ENCODE measurements around the gene SEMA4C. TPM values are rescaled to one million over a fixed set of nuclear protein-coding genes. Genes with fewer than 3 reads are reported as not detected.

The SEMA4C gene
- total RNA-seq, 4 donors from 2014 or later = 23.5 to 42.7 (median 30.2) TPM

DNA sequence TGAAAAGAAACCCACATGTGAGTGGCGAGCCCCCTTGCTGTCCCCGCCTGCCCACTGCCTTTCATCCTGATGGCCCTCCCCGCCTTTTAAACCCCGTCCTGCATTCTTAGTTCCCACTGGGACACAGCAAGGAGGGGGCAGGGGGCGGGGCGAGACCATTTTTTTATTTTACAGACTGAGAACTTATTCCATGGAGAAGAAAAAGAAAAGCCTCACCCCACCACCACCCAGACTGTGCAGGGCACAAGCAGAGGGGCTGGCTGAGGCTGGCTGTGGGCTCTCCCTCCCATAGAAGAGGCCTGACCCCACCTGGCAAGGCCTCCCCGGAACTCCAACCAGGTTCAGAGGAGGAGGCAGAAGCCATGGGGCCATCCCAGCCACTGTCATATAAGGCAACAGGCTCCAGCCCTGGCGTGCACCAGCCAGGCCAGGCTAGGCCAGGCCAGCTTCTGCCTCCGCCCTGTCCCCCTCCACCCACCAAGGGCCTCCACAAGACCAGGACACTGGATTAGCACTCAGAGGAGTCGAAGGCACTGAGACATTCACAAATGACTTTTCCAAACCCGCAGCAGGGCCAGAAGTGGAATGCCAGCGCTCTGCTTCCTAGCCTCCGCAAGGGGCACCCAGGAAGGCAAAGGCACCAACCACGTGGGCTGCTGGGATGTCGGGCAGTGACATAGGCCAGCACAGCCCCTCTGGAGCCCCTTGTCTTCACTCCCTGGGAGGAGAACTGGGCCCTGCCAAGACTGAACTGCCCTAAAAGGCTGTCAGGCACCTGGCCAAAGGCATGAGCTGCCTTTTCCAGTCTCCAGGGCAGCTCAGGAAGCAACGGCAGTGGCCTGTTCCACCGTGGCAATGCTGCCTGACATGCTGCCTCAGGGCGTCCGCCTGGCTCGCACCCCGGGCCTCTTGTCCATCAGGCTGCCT lies 37.5 kb upstream of the SEMA4C start:
- no peak overlapping the region for H3K4me3 ChIP-seq (ENCODE audit: low read depth, poor library complexity, severe bottlenecking)
- TF ChIP-seq, protein P1, sequence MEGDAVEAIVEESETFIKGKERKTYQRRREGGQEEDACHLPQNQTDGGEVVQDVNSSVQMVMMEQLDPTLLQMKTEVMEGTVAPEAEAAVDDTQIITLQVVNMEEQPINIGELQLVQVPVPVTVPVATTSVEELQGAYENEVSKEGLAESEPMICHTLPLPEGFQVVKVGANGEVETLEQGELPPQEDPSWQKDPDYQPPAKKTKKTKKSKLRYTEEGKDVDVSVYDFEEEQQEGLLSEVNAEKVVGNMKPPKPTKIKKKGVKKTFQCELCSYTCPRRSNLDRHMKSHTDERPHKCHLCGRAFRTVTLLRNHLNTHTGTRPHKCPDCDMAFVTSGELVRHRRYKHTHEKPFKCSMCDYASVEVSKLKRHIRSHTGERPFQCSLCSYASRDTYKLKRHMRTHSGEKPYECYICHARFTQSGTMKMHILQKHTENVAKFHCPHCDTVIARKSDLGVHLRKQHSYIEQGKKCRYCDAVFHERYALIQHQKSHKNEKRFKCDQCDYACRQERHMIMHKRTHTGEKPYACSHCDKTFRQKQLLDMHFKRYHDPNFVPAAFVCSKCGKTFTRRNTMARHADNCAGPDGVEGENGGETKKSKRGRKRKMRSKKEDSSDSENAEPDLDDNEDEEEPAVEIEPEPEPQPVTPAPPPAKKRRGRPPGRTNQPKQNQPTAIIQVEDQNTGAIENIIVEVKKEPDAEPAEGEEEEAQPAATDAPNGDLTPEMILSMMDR (IDR thresholded peaks at IDR 0.05) = no peak
- TF ChIP-seq POLR2A (IDR thresholded peaks at IDR 0.05) = no peak

DNA sequence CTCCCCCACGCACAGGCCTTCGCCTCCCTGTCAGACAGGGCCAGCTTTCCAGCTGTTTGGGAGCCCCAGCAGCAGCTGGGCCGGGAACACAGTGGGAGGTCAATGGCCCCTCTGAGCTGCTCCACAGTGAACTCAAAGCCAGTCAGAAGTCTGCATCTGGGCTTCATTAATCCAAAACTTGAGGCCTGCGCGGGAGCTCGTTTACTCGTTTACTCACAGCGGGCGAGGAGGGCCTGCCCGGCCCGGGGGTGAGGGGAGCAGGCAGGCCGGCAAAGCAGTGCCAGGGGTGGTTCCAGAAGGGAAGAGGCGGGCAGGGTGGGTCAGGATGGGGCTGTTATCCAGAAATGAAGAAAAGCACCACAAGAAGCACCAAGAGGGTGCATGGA lies 36.8 kb upstream of the SEMA4C start:
- no peak for DNase-seq (ENCODE audit: low spot score in 2 of 2)
- WGBS, 2 donors = 26 to 34% methylated on average over 11 to 12 of the region's 13 CpGs
- TF ChIP-seq, protein P1 (IDR thresholded peaks at IDR 0.05) = no peak
- TF ChIP-seq POLR2A (IDR thresholded peaks at IDR 0.05) = no peak
- intact Hi-C loops (cut with DNase I; ENCODE audit: low total_unique reads) = no loop called here
- H3K4me3 ChIP-seq (ENCODE audit: low read depth, poor library complexity, severe bottlenecking) = no peak overlapping the region

More for the DNA sequence above, 37.5 kb upstream of the SEMA4C start:
- WGBS, 2 donors = 17 to 30% methylated on average over 19 to 21 of the region's 21 CpGs
- intact Hi-C loops (cut with DNase I; ENCODE audit: low total_unique reads) = no loop called here
- DNase-seq (ENCODE audit: low spot score in 2 of 2) = peak; percentile 80 to 95

DNA sequence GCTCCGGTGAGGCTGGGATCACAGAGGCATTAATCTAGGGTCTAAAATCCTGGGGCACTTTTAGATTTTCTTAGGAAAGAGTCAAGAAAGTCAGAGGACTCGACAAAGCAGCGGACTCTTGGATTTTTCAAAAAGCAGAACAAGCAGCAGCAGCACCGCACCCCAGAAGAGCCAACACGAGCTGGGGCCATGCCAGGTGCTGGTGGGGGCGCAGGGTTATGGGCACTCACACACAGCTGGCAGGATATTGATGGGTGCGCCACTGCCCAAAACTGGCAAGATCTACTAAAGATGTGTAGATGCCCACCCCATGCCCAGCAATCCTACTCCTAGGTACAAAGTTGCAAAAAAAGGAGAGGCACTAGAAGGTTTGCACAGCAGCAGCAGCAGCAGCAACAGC lies 33.9 kb upstream of the SEMA4C start:
- H3K4me3 ChIP-seq (ENCODE audit: low read depth, poor library complexity, severe bottlenecking) = no peak overlapping the region
- 65 to 83% methylated on average over 7 of the region's 7 CpGs for WGBS, 2 donors
- DNase-seq (ENCODE audit: low spot score in 2 of 2) = no peak
- intact Hi-C loops (cut with DNase I; ENCODE audit: low total_unique reads) = no loop called here
- TF ChIP-seq, protein P1 (IDR thresholded peaks at IDR 0.05) = no peak
- no peak for TF ChIP-seq POLR2A (IDR thresholded peaks at IDR 0.05)

DNA sequence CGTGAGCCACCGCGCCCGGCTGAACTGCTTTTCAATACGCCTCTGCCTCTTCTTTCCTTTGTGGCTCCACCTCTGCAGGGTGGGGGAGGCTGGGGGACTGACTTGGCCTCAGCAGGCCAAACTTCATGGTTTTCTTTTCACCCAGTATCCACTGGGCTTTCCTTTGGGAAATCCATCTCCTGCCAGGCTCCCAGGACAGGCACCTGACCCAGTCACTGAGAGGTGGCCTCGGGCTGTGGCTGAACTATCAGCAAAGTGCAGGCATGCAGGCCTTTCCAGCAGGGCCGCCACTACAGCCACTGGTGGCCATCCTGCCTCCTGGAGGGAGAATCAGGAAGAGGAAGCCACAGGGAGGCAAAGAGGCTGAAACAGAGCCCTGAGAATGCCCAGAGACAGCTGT lies 33.4 kb upstream of the SEMA4C start:
- 88 to 93% methylated on average over 6 to 7 of the region's 7 CpGs for WGBS, 2 donors
- DNase-seq (ENCODE audit: low spot score in 2 of 2) = no peak
- TF ChIP-seq POLR2A (IDR thresholded peaks at IDR 0.05) = no peak
- TF ChIP-seq, protein P1 (IDR thresholded peaks at IDR 0.05) = no peak
- H3K4me3 ChIP-seq (ENCODE audit: low read depth, poor library complexity, severe bottlenecking) = no peak overlapping the region
- intact Hi-C loops (cut with DNase I; ENCODE audit: low total_unique reads) = no loop called here

DNA sequence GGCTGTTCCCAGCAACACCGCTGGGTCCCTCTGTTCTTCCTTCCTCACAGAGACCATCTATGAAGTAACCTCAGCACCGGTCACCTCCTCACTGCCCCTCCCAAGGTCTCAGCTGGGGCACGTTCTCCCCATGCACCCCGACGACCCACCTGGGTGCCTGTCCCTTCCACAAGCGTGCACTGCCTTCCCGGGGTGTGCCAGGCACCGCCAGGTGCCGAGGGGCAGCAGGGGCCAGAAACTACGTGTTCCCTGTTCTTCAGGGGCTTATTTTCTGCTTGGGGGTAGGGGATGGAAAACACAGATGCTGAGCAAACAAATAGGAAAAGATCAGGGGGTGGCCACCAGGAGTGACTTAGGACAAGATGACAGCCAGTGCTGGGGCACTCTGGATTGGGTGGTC lies 30.4 kb upstream of the SEMA4C start:
- no peak for TF ChIP-seq POLR2A (IDR thresholded peaks at IDR 0.05)
- TF ChIP-seq, protein P1 (IDR thresholded peaks at IDR 0.05) = no peak
- no peak for DNase-seq (ENCODE audit: low spot score in 2 of 2)
- no peak overlapping the region for H3K4me3 ChIP-seq (ENCODE audit: low read depth, poor library complexity, severe bottlenecking)
- intact Hi-C loops (cut with DNase I; ENCODE audit: low total_unique reads) = no loop called here
- 89% methylated on average over 10 of the region's 10 CpGs for WGBS, 2 donors

Data from lower leg skin (tissue), 4 donors.